GM19372 (cell line): Measurements from ENCODE around the gene TRIP6.
"Not testable (repeated sequence)": the region's sequence is repeated elsewhere in the genome, so short reads cannot be mapped to it uniquely, and the experiment has no call there.

ENCODE experiments used
- ATAC-seq: cut with Tn5 transposase; IDR thresholded peaks from one replicate; pipeline ENCODE4 v1.9.1; 2021; ENCODE audit warnings: mild to moderate bottlenecking, low read depth, moderate library complexity; ENCODE audit not compliant: unreplicated experiment

TRIP6 gene

GRCh38 chr7:100902638-100903037 is 35.5 kb downstream of the TRIP6 start:
- ATAC-seq: no peak

DNA sequence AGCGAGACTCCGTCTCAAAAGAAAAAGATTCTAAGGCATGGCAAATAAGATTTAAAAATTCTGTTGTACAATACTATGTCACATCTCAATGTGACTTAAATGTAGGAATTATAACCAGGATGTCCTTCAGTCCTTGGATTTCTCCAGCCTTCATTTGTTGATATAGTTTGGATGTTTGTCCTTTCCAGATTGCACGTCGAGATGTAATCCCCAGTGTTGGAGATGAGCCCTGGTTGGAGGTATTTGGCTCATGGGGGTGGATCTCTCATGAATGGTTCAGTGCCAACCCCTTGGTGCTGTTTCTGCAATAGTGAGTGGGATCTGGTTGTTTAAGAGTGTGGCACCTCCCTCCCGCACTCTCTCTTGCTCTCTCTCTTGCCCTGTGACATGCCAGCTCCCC is 41.3 kb downstream of the TRIP6 start:
- no peak for ATAC-seq

DNA sequence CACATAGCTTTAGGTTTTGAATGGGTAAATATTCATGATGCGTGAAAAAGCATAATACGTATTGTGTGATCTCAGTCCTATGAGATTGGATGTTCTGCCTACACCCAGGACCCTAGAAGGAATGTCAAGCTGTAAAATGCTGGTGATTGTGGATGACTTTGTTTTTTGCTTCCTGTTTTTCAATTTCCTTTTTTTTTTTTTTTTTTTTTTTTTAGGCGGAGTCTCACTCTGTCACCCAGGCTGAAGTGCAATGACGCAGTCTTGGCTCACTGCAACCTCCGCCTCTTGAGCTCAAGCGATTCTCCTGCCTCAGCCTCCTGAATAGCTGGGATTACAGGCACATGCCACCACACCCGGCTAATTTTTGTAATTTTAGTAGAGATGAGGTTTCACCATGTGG is 43.3 kb downstream of the TRIP6 start:
- not testable (repeated sequence) for ATAC-seq

- no peak for ATAC-seq
Observed at GRCh38 chr7:100911484-100911883, 44.3 kb downstream of the TRIP6 start.

- ATAC-seq: no peak
Observed at GRCh38 chr7:100914208-100914878, 47.2 kb downstream of the TRIP6 start.

DNA sequence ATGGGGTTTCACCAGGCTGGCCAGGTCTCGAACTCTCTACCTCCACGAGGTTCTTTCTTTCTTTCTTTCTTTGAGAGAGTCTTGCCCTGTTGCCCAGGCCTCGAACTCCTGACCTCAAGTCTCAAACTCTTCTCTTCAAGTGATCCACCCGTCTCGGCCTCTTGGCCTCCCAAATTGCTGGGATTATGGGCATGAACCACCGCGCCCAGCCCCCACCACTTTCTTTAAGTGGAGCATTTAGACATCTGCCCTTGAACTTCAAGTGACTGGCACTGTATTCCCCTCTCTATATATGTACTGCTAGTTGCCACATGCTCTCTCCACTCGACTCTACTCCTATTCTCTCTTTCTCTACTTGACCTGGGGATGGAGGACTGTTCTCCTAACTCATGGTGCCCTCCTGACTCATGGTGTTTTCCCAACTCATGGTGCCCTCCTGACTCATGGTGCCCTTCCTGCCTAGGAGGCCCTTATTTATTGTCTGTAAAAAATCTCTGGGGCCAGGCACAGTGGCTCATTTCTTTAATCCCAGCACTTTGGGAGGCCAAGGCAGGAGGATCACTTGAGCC is 47.8 kb downstream of the TRIP6 start:
- ATAC-seq: no peak

DNA sequence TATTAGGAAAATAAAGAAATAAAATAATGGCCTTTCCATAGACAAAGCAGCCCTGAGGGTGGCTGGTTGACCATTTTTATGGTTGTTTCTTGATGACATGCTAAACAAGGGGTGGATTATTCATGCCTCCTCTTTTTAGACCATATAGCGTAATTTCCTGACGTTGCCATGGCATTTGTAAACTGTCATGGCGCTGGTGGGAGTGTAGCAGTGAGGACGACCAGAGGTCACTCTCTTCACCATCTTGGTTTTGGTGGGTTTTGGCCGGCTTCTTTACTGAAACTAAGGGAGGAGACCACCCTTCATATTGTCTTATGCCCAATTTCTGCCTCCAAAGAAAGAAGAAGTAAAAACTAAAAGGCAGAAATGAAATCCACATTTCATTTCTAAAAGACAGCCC is 52.1 kb downstream of the TRIP6 start:
- ATAC-seq: not testable (repeated sequence)

DNA sequence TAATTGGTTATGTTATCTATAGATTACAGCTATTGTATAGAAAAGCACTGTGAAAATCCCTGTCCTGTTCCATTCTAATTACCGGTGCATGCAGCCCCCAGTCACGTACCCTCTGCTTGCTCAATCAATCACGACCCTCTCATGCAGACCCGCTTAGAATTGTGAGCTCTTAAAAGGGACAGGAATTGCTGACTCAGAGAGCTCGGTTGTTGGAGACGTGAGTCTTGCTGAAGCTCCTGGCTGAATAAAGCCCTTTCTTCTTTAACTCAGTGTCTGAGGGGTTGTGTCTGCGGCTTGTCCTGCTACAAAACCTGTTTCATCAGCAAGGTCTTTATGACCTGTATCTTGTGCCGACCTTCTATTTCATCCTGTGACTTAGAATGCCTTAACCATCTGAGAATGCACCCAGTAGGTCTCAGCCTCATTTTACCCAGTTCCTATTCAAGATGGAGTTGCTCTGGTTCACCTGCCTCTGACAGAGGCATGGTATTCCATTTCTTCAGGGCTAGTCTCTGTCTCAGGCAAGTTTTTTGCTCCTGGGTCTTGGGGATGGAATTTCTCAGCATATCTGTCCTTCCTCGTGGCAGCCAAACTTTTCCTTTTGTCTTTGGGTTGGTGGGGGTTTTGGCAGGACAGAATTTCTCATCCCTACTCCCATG is 52.7 kb downstream of the TRIP6 start:
- ATAC-seq: not testable (repeated sequence)

DNA sequence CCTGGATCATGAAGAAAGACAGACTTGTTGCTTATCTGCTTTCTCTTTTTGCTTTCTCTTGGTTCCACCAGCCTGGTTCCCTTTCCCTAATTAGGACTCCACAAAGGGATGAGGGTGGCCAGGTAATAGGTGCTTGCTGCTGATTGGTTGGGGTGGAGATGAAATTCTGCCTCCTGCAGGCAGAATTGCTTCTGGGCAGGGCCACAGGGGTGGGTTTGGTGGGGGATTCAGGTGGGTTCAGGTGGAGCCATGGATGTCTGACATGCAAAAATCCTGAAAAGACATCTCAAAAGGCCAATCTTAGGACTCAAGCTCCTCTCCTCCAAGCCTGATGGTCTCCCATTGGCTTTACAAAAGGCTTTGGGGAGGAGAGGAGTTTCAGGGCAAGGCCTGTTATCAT is 53.9 kb downstream of the TRIP6 start:
- ATAC-seq: no peak
